ENCODE data around the gene GPR135.

- no peak for TF ChIP-seq POLR2AphosphoS5 (IDR thresholded peaks at IDR 0.05; ENCODE audit: low read depth, low read length)
- no peak for TF ChIP-seq REST (IDR thresholded peaks at IDR 0.05; ENCODE audit: insufficient read depth in 1 of 2, low read depth in 2 of 2, low read length in 2 of 2)
- no peak for TF ChIP-seq SIN3A (IDR thresholded peaks at IDR 0.05; ENCODE audit: borderline replicate concordance, insufficient read depth, low read length)
- TF ChIP-seq TAF1 (IDR thresholded peaks at IDR 0.05; ENCODE audit: borderline replicate concordance, insufficient read depth, low read length) = no peak
Measured at GRCh38 chr14:59417311-59417710, 47.9 kb downstream of the GPR135 start.

Measured in PFSK-1 (cell line).